ENCODE data around the gene TEKTIP1.

- TF ChIP-seq CTCF (IDR thresholded peaks at IDR 0.05; ENCODE audit: low read length) (no peak), EZH2 (IDR thresholded peaks at IDR 0.05; ENCODE audit: borderline replicate concordance, low read length) (no peak)
Observed at GRCh38 chr19:3589949-3590348, 51.0 kb downstream of the TEKTIP1 start.
